Caco-2 (cell line): ENCODE results near the gene FUZ. TPM values are rescaled to one million over a fixed set of nuclear protein-coding genes. Genes with fewer than 3 reads are reported as not detected.

ENCODE experiments used
- BruUV-seq: library from RNA; stranded (reverse); fragments of 400-500 nt; replicated peaks from 2 replicates; lab custom pipeline; 2021; lab: Mats Ljungman, UMichigan
- CTCF ChIA-PET: fragments of 300-600 bp; sonication (Branson Sonifier 250); formaldehyde crosslinking; loops from one replicate; lab custom pipeline; 2022; ENCODE audit warnings: antibody characterized with exemption; lab: Charles Lee
- POLR2A ChIA-PET: fragments of 300-600 bp; sonication (Branson Sonifier 250); formaldehyde crosslinking; loops from one replicate; lab custom pipeline; 2022; ENCODE audit warnings: antibody characterized with exemption; lab: Charles Lee
- DNase-seq, 2 experiments: peaks; one replicate each; pipeline versions ENCODE4 v3.0.0 to v3.0.0-alpha.2; 2020 to 2022
- H3K27me3 ChIP-seq: replicated peaks from 2 replicates; pipeline ENCODE4 v1.6.0; 2011; ENCODE audit warnings: low read length; ENCODE audit not compliant: control insufficient read depth, insufficient read depth
- H3K36me3 ChIP-seq: 2 replicates; pipeline ENCODE4 v1.5.1; 2011; ENCODE audit warnings: low read length; ENCODE audit not compliant: control insufficient read depth, insufficient read depth
- H3K4me1 ChIP-seq: fragments of 250-450 bp; sonication (Bioruptor Pico); 2 replicates; pipeline ENCODE4 v1.5.1; 2020; ENCODE audit warnings: mild to moderate bottlenecking
- H3K4me3 ChIP-seq: 2 replicates; pipeline ENCODE4 v1.5.1; 2011; ENCODE audit warnings: low read depth, mild to moderate bottlenecking, control low read depth, low read length
- H3K9me3 ChIP-seq: fragments of 250-450 bp; sonication (Bioruptor Pico); 2 replicates; pipeline ENCODE4 v1.5.1; 2020; ENCODE audit warnings: mild to moderate bottlenecking, moderate library complexity
- H3K27ac Mint-ChIP-seq: one replicate; pipeline ENCODE4 v1.8.0; 2022; ENCODE audit warnings: mixed read lengths; ENCODE audit not compliant: unreplicated experiment
- H3K27me3 Mint-ChIP-seq: one replicate; pipeline ENCODE4 v1.8.0; 2022; ENCODE audit warnings: mixed read lengths; ENCODE audit not compliant: insufficient read depth, unreplicated experiment
- H3K36me3 Mint-ChIP-seq: one replicate; pipeline ENCODE4 v1.8.0; 2022; ENCODE audit warnings: mild to moderate bottlenecking, mixed read lengths; ENCODE audit not compliant: insufficient read depth, unreplicated experiment
- H3K4me1 Mint-ChIP-seq: one replicate; pipeline ENCODE4 v1.8.0; 2022; ENCODE audit warnings: low read depth, mixed read lengths; ENCODE audit not compliant: unreplicated experiment
- H3K4me3 Mint-ChIP-seq: one replicate; pipeline ENCODE4 v1.8.0; 2022; ENCODE audit warnings: mild to moderate bottlenecking, moderate library complexity, mixed read lengths; ENCODE audit not compliant: unreplicated experiment
- H3K9me3 Mint-ChIP-seq: one replicate; pipeline ENCODE4 v1.8.0; 2022; ENCODE audit warnings: mixed read lengths; ENCODE audit not compliant: unreplicated experiment
- intact Hi-C: fragments of 100-400 bp; cut with micrococcal nuclease; formaldehyde crosslinking; loops from one replicate; pipeline ENCODE4 v1.10.0; 2022; ENCODE audit not compliant: unreplicated experiment
- total RNA-seq: library from RNA; stranded (reverse); gene quantifications from 2 replicates; pipeline ENCODE4 v1.2.3, GENCODE V29; 2022
- TF ChIP-seq, protein P1 (sequence below), 2 experiments: fragments of 200-600 bp in 1 of 2; IDR thresholded peaks; 1 replicate in 1 of 2; 2 replicates in 1 of 2; pipeline versions ENCODE4 v1.5.1 to v1.8.0; 2011 to 2022; ENCODE audit warnings: antibody characterized with exemption in 1 of 2, control low read depth in 1 of 2, inconsistent platforms in 1 of 2, low read depth in 1 of 2, low read length in 1 of 2, mild to moderate bottlenecking in 1 of 2, moderate library complexity in 1 of 2; ENCODE audit not compliant: insufficient read depth in 1 of 2, severe bottlenecking in 1 of 2, unreplicated experiment in 1 of 2

FUZ gene
- total RNA-seq, 1 experiment from 2014 or later, result 0.75 TPM

DNA sequence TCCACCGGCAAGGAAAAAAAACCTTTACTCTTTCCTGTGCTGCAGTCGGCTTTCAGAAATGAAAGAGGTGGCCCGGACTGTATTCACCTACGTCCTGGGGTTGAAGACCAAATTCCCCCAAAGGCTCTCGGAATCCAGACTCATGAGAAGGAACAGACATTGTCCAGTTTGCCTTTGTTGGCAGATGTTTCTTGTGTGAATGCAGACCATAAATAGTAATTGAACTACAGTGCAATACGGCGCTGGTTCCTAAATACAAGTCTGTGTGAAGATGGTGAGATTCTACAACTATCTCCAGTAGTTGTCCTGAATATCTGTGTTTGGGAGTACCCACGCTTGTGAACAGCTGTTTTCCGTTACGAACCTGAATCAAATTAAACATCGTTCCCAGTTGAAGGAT is 26.6 kb upstream of the FUZ start:
- no peak overlapping the region for H3K27ac Mint-ChIP-seq

DNA sequence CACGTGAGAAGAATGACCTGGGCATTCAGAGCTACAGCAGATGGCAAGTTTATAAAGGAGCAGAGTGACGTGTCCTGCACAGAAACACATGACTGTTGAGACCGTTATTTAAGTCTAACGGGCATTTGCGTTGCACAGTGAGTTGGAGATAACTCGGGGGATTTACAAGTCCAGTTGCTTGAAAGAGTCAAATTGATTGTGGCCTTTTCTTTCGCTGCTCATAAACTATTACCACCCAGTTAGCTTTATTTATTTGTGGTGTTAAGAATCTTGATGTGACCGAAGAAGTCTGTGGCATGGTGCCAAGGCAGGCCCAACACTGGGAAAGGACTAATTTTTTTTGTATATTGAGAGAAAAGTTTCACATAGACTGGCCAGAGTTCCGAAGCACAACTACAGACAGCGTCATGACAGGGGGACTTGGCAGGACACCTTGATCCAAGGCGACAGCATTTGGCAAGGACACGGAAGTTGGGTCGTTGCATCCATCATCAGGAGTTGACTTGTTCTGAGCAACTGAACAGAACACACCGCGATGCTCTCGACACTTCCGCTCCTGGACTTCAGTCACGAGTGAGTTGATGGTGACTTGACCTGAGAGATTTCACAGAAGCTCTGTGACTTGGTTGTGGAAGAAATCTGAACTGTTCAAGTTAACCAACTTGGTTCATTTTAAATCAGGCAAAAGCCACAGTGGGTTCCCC is 25.9 kb upstream of the FUZ start:
- Histone ChIP-seq H3K4me1 (no peaks in the 10 kb centered on the region), H3K9me3 (no peaks in the 10 kb centered on the region), H3K36me3 (peaks cover 3% of the 10 kb centered on the region), H3K27me3 (no peaks in the 10 kb centered on the region), H3K4me3 (no peak overlapping the region)
- peaks cover 63% of the 10 kb centered on the region for H3K36me3 Mint-ChIP-seq
- TSS peak; percentile 28 for BruUV-seq
- TF ChIP-seq, protein P1, sequence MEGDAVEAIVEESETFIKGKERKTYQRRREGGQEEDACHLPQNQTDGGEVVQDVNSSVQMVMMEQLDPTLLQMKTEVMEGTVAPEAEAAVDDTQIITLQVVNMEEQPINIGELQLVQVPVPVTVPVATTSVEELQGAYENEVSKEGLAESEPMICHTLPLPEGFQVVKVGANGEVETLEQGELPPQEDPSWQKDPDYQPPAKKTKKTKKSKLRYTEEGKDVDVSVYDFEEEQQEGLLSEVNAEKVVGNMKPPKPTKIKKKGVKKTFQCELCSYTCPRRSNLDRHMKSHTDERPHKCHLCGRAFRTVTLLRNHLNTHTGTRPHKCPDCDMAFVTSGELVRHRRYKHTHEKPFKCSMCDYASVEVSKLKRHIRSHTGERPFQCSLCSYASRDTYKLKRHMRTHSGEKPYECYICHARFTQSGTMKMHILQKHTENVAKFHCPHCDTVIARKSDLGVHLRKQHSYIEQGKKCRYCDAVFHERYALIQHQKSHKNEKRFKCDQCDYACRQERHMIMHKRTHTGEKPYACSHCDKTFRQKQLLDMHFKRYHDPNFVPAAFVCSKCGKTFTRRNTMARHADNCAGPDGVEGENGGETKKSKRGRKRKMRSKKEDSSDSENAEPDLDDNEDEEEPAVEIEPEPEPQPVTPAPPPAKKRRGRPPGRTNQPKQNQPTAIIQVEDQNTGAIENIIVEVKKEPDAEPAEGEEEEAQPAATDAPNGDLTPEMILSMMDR (IDR thresholded peaks at IDR 0.05; ENCODE audit: insufficient read depth in 1 of 2, low read depth in 1 of 2, low read length in 1 of 2, severe bottlenecking in 1 of 2, unreplicated experiment in 1 of 2), result no peak
- POLR2A ChIA-PET, result no interaction called here
- H3K27ac Mint-ChIP-seq, result no peak overlapping the region
- no peak for DNase-seq
- H3K9me3 Mint-ChIP-seq, result no peaks in the 10 kb centered on the region
- H3K27me3 Mint-ChIP-seq, result no peaks in the 10 kb centered on the region
- CTCF ChIA-PET, result no interaction called here
- intact Hi-C loops, result no loop called here
- no peak overlapping the region for H3K4me3 Mint-ChIP-seq
- no peaks in the 10 kb centered on the region for H3K4me1 Mint-ChIP-seq

More for the DNA sequence above, 26.6 kb upstream of the FUZ start:
- intact Hi-C loops, result no loop called here
- H3K36me3 ChIP-seq, result peaks cover 3% of the 10 kb centered on the region
- ChIA-PET CTCF (no interaction called here), POLR2A (no interaction called here)
- no peak overlapping the region for H3K4me3 Mint-ChIP-seq
- H3K4me1 ChIP-seq, result no peaks in the 10 kb centered on the region
- H3K27me3 Mint-ChIP-seq, result no peaks in the 10 kb centered on the region
- BruUV-seq, result no TSS peak
- DNase-seq, result no peak
- no peaks in the 10 kb centered on the region for H3K27me3 ChIP-seq
- peaks cover 59% of the 10 kb centered on the region for H3K36me3 Mint-ChIP-seq
- H3K4me1 Mint-ChIP-seq, result no peaks in the 10 kb centered on the region
- H3K9me3 ChIP-seq, result no peaks in the 10 kb centered on the region
- H3K4me3 ChIP-seq, result no peak overlapping the region
- H3K9me3 Mint-ChIP-seq, result no peaks in the 10 kb centered on the region
- TF ChIP-seq, protein P1 (IDR thresholded peaks at IDR 0.05; ENCODE audit: insufficient read depth in 1 of 2, low read depth in 1 of 2, low read length in 1 of 2, severe bottlenecking in 1 of 2, unreplicated experiment in 1 of 2), result no peak

DNA sequence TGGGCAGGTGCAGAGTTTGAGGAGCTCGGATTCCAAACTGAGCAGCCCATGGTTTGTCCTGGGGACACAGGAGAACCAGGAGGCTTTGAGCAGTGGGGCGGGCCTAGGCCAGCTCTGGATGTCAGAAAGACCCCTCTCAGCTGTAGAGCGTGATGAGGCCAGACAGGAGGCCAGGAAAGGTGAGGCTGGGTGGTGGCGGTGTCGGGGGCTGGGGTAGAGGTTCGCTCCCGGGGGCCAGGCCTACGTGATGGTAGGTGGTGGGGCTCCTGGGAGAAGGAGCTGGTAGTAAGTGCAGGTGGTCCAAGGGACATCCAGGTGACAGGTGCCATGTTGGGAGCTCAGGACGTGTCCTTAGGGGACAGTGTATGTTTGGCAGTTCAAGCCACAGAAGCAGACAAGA is 24.3 kb upstream of the FUZ start:
- TF ChIP-seq, protein P1 (IDR thresholded peaks at IDR 0.05; ENCODE audit: insufficient read depth in 1 of 2, low read depth in 1 of 2, low read length in 1 of 2, severe bottlenecking in 1 of 2, unreplicated experiment in 1 of 2), result no peak
- POLR2A ChIA-PET, result no interaction called here
- H3K4me3 ChIP-seq, result no peak overlapping the region
- no peaks in the 10 kb centered on the region for H3K27me3 ChIP-seq
- Mint-ChIP-seq H3K4me3 (no peak overlapping the region), H3K27ac (no peak overlapping the region), H3K27me3 (no peaks in the 10 kb centered on the region), H3K4me1 (no peaks in the 10 kb centered on the region), H3K36me3 (peaks cover 69% of the 10 kb centered on the region), H3K9me3 (no peaks in the 10 kb centered on the region)
- peaks cover 4% of the 10 kb centered on the region for H3K36me3 ChIP-seq
- H3K4me1 ChIP-seq, result no peaks in the 10 kb centered on the region
- BruUV-seq, result no TSS peak
- DNase-seq, result no peak
- H3K9me3 ChIP-seq, result no peaks in the 10 kb centered on the region
- CTCF ChIA-PET, result no interaction called here
- intact Hi-C loops, result no loop called here
